Endothelial cell of umbilical vein (primary cell): ENCODE data around the gene EIF2AK3. TPM values are rescaled to one million over a fixed set of nuclear protein-coding genes. Genes with fewer than 3 reads are reported as not detected.

ENCODE experiments used
- BruUV-seq: library from RNA; stranded (reverse); fragments of 400-500 nt; replicated peaks from 2 replicates; lab custom pipeline; 2021; lab: Mats Ljungman, UMichigan
- CTCF ChIA-PET: fragments of 300-600, 350-600 bp; sonication (Branson Sonifier 250); formaldehyde crosslinking; loops from one replicate; lab custom pipeline; 2021; ENCODE audit warnings: antibody characterized with exemption, inconsistent platforms; lab: Charles Lee
- POLR2A ChIA-PET: fragments of 300-600, 350-600 bp; sonication (Branson Sonifier 250); formaldehyde crosslinking; loops from one replicate; lab custom pipeline; 2021; ENCODE audit warnings: antibody characterized with exemption, inconsistent platforms; lab: Charles Lee
- DNase-seq: peaks from one replicate; pipeline ENCODE4 v3.0.0-alpha.2; 2011; ENCODE audit warnings: low read depth, low spot score
- FAIRE-seq: peaks from 2 replicates; lab custom pipeline; 2011; peaks lifted over from hg19 to GRCh38; lab: Jason Lieb, UNC
- H2AFZ ChIP-seq: 2 replicates; pipeline ENCODE4 v1.6.0; 2012; ENCODE audit warnings: low read depth, low read length, control low read depth, inconsistent platforms
- H3K27ac ChIP-seq: 2 replicates; pipeline ENCODE4 v1.5.1; 2011; ENCODE audit warnings: low read depth, mild to moderate bottlenecking, control low read depth, low read length, moderate library complexity; ENCODE audit not compliant: insufficient read depth
- H3K27me3 ChIP-seq, 2 experiments: 2 replicates each; pipeline versions ENCODE4 v1.6.0 to v1.6.1; 2011; ENCODE audit warnings: low read length in 2 of 2, mixed read lengths in 1 of 2; ENCODE audit not compliant: control insufficient read depth in 2 of 2, insufficient read depth in 2 of 2
- H3K36me3 ChIP-seq, 2 experiments: 2 replicates in 1 of 2; 3 replicates in 1 of 2; pipeline ENCODE4 v1.5.1; 2011; ENCODE audit warnings: low read length in 2 of 2, mild to moderate bottlenecking in 1 of 2, moderate library complexity in 1 of 2; ENCODE audit not compliant: control insufficient read depth in 2 of 2, insufficient read depth in 2 of 2; ENCODE audit errors: extremely low read depth in 1 of 2
- H3K4me1 ChIP-seq: 3 replicates; pipeline ENCODE4 v1.5.1; 2011; ENCODE audit warnings: mild to moderate bottlenecking, low read length; ENCODE audit not compliant: control insufficient read depth, insufficient read depth; ENCODE audit errors: extremely low read depth
- H3K4me2 ChIP-seq: 2 replicates; pipeline ENCODE4 v1.6.1; 2011; ENCODE audit warnings: low read length, control low read depth, mixed read lengths; ENCODE audit not compliant: insufficient read depth
- H3K4me3 ChIP-seq, 3 experiments: fragments of 200-600 bp in 1 of 3; sonication (generic), shearing (Covaris generic) in 1 of 3; replicated peaks in 1 of 3; 2 replicates each; pipeline ENCODE4 v1.5.1; 2011 to 2016; ENCODE audit warnings: control low read depth in 3 of 3, low read length in 3 of 3, mild to moderate bottlenecking in 2 of 3, inconsistent platforms in 1 of 3, low read depth in 1 of 3, moderate library complexity in 1 of 3; ENCODE audit not compliant: insufficient read depth in 1 of 3
- H3K79me2 ChIP-seq: 2 replicates; pipeline ENCODE4 v1.6.0; 2012; ENCODE audit warnings: low read length, inconsistent platforms; ENCODE audit not compliant: control insufficient read depth, insufficient read depth
- H3K9ac ChIP-seq: replicated peaks from 2 replicates; pipeline ENCODE3; 2011; ENCODE audit warnings: low read length, control low read depth; ENCODE audit not compliant: insufficient read depth; ENCODE audit errors: extremely low read depth
- H3K9me1 ChIP-seq: replicated peaks from 3 replicates; pipeline ENCODE4 v1.6.0; 2011; ENCODE audit warnings: mild to moderate bottlenecking, low read length; ENCODE audit not compliant: control insufficient read depth, insufficient read depth; ENCODE audit errors: extremely low read depth
- H3K9me3 ChIP-seq: replicated peaks from 2 replicates; pipeline ENCODE4 v1.5.1; 2012; ENCODE audit warnings: low read length, inconsistent platforms; ENCODE audit not compliant: control insufficient read depth, insufficient read depth
- H4K20me1 ChIP-seq: replicated peaks from 2 replicates; pipeline ENCODE3; 2011; ENCODE audit warnings: mild to moderate bottlenecking, low read length; ENCODE audit not compliant: control insufficient read depth, insufficient read depth; ENCODE audit errors: extremely low read depth
- EZH2 ChIP-seq: IDR thresholded peaks from 2 replicates; pipeline ENCODE4 v1.6.1; 2012; ENCODE audit warnings: borderline replicate concordance, low read depth, mild to moderate bottlenecking, moderate library complexity, low read length, inconsistent platforms; ENCODE audit not compliant: severe bottlenecking
- JUN ChIP-seq: IDR thresholded peaks from 2 replicates; pipeline ENCODE4 v1.6.1; 2011; ENCODE audit warnings: borderline replicate concordance, low read depth; ENCODE audit not compliant: insufficient read length, insufficient read depth
- MAX ChIP-seq: IDR thresholded peaks from 2 replicates; pipeline ENCODE4 v1.6.1; 2011; ENCODE audit not compliant: insufficient read depth, insufficient read length
- MYC ChIP-seq: IDR thresholded peaks from one replicate; pipeline ENCODE4 v1.6.1; 2011; ENCODE audit warnings: mild to moderate bottlenecking, low read depth, low read length
- POLR2AphosphoS5 ChIP-seq: IDR thresholded peaks from 2 replicates; pipeline ENCODE4 v1.6.1; 2012; ENCODE audit warnings: low read depth, mild to moderate bottlenecking, control low read depth, low read length, moderate library complexity; ENCODE audit not compliant: insufficient read depth
- dilution Hi-C: fragments of 300-500 bp; cut with MboI; formaldehyde crosslinking; loops from one replicate; pipeline ENCODE4 v1.15.0; 2019; ENCODE audit warnings: low sequenced_read_pairs; ENCODE audit not compliant: extremely low pct_ligation_motif_present
- intact Hi-C: fragments of 100-400 bp; cut with micrococcal nuclease; formaldehyde crosslinking; loops from one replicate; pipeline ENCODE4 v1.10.0; 2022
- polyA plus RNA-seq, 4 experiments: library from polyadenylated mRNA; depleted of rRNA in 3 of 4; stranded (reverse) in 3 of 4; unstranded in 1 of 4; fragments of >200 nt; gene quantifications; 2 replicates each; pipeline versions ENCODE4 v1.2.1 to v1.2.3, GENCODE V29; 2011 to 2012; ENCODE audit warnings: missing spikeins in 1 of 4
- total RNA-seq: library from RNA; stranded (reverse); gene quantifications from 2 replicates; pipeline ENCODE4 v1.2.3, GENCODE V29; 2021
- TF ChIP-seq, protein P1 (sequence below), 2 donors: IDR thresholded peaks; 1 replicate in 1 of 2; 2 replicates in 1 of 2; pipeline ENCODE4 v1.5.1; 2011; ENCODE audit warnings: low read length in 2 of 2, mild to moderate bottlenecking in 2 of 2, moderate library complexity in 2 of 2, control low read depth in 1 of 2, inconsistent platforms in 1 of 2, low read depth in 1 of 2; ENCODE audit not compliant: insufficient read depth in 1 of 2; ENCODE audit errors: extremely low read depth in 1 of 2

EIF2AK3 gene
- total and polyA plus RNA-seq, 2 donors (not counting 3 experiments of a cell fraction or from before 2014, with no cell fraction given): 5.3 to 17.3 TPM

- H3K4me2 ChIP-seq: no peak overlapping the region
- no TSS peak for BruUV-seq
- H2AFZ ChIP-seq: no peak overlapping the region
- DNase-seq (no peak), FAIRE-seq (no peak)
- dilution Hi-C loops: loop anchor here (25.0 kb wide), 1 partner anchor 99 kb away; no protein-coding TSS in a partner anchor
- H3K9ac ChIP-seq: no peak overlapping the region
- H3K4me3 ChIP-seq: no peak overlapping the region
- H3K9me3 ChIP-seq: no peaks in the 10 kb centered on the region
- no peaks in the 10 kb centered on the region for H3K9me1 ChIP-seq
- no peak overlapping the region for H3K27ac ChIP-seq
- H4K20me1 ChIP-seq: no peaks in the 10 kb centered on the region
- ChIA-PET CTCF (no interaction called here), POLR2A (no interaction called here)
- H3K4me1 ChIP-seq: no peaks in the 10 kb centered on the region
- no peaks in the 10 kb centered on the region for H3K27me3 ChIP-seq
- TF ChIP-seq MYC: no peak
- TF ChIP-seq, protein P1, sequence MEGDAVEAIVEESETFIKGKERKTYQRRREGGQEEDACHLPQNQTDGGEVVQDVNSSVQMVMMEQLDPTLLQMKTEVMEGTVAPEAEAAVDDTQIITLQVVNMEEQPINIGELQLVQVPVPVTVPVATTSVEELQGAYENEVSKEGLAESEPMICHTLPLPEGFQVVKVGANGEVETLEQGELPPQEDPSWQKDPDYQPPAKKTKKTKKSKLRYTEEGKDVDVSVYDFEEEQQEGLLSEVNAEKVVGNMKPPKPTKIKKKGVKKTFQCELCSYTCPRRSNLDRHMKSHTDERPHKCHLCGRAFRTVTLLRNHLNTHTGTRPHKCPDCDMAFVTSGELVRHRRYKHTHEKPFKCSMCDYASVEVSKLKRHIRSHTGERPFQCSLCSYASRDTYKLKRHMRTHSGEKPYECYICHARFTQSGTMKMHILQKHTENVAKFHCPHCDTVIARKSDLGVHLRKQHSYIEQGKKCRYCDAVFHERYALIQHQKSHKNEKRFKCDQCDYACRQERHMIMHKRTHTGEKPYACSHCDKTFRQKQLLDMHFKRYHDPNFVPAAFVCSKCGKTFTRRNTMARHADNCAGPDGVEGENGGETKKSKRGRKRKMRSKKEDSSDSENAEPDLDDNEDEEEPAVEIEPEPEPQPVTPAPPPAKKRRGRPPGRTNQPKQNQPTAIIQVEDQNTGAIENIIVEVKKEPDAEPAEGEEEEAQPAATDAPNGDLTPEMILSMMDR (IDR thresholded peaks at IDR 0.05; ENCODE audit: extremely low read depth in 1 of 2, insufficient read depth in 1 of 2, low read depth in 1 of 2, low read length in 2 of 2): no peak
- TF ChIP-seq EZH2: no peak
- no peak for TF ChIP-seq MAX
- TF ChIP-seq JUN: no peak
- no peak for TF ChIP-seq POLR2AphosphoS5
- intact Hi-C loops: no loop called here
- H3K79me2 ChIP-seq: no peaks in the 10 kb centered on the region
- H3K36me3 ChIP-seq: peaks cover 0 to 3% of the 10 kb centered on the region in 2 experiments
Measured at GRCh38 chr2:88563129-88563528, 64.1 kb downstream of the EIF2AK3 start.
